Activated CD8-positive, alpha-beta memory T cell treated with anti-CD3 and anti-CD28 coated beads for 48 hours (primary cell): ENCODE data around the gene SHISA9.

Source experiments
- DNase-seq, 3 experiments: peaks; one replicate each; pipeline ENCODE4 v3.0.0-alpha.2; 2020; ENCODE audit warnings: low read depth in 2 of 3, low spot score in 2 of 3

The SHISA9 gene

GRCh38 chr16:13110124-13110796 is 208.9 kb downstream of the SHISA9 start:
- DNase-seq, result no peak

GRCh38 chr16:13111747-13112146 is 210.3 kb downstream of the SHISA9 start:
- no peak for DNase-seq

- no peak for DNase-seq
Measured at GRCh38 chr16:13113741-13114140, 212.3 kb downstream of the SHISA9 start.

- no peak for DNase-seq
Measured at GRCh38 chr16:13118091-13118490, 216.7 kb downstream of the SHISA9 start.

GRCh38 chr16:13120091-13120490 is 218.7 kb downstream of the SHISA9 start:
- DNase-seq, result no peak

- DNase-seq, result no peak
Measured at GRCh38 chr16:13120557-13120956, 219.2 kb downstream of the SHISA9 start.

- DNase-seq, result no peak
Measured at GRCh38 chr16:13123991-13124390, 222.6 kb downstream of the SHISA9 start.

- DNase-seq, result no peak
Measured at GRCh38 chr16:13127144-13127543, 225.7 kb downstream of the SHISA9 start.

GRCh38 chr16:13130586-13130985 is 229.2 kb downstream of the SHISA9 start:
- no peak for DNase-seq

- no peak for DNase-seq
Measured at GRCh38 chr16:13134836-13135235, 233.4 kb downstream of the SHISA9 start.

- DNase-seq, result no peak
Measured at GRCh38 chr16:13136901-13137300, 235.5 kb downstream of the SHISA9 start.

GRCh38 chr16:13138528-13138927 is 237.1 kb downstream of the SHISA9 start:
- no peak for DNase-seq

- DNase-seq, result no peak
Measured at GRCh38 chr16:13139661-13140241, 238.4 kb downstream of the SHISA9 start.

- no peak for DNase-seq
Measured at GRCh38 chr16:13143551-13143950, 242.2 kb downstream of the SHISA9 start.

GRCh38 chr16:13146829-13147228 is 245.4 kb downstream of the SHISA9 start:
- no peak for DNase-seq

GRCh38 chr16:13148294-13148693 is 246.9 kb downstream of the SHISA9 start:
- DNase-seq, result no peak

GRCh38 chr16:13148836-13149235 is 247.4 kb downstream of the SHISA9 start:
- DNase-seq, result no peak

- no peak for DNase-seq
Measured at GRCh38 chr16:13150181-13150885, 248.9 kb downstream of the SHISA9 start.

GRCh38 chr16:13153696-13154095 is 252.3 kb downstream of the SHISA9 start:
- no peak for DNase-seq

GRCh38 chr16:13154799-13155198 is 253.4 kb downstream of the SHISA9 start:
- DNase-seq, result no peak

- DNase-seq, result no peak
Measured at GRCh38 chr16:13155377-13155776, 254.0 kb downstream of the SHISA9 start.

GRCh38 chr16:13155780-13156179 is 254.4 kb downstream of the SHISA9 start:
- DNase-seq, result no peak
